Hematopoietic multipotent progenitor cell (in vitro differentiated cells): ENCODE results near the gene HOXA3. TPM values are rescaled to one million over a fixed set of nuclear protein-coding genes. Genes with fewer than 3 reads are reported as not detected.
A peak's percentile ranks its signal among the peaks of the same experiment; 100 is the strongest.

Source experiments
- DNase-seq, 3 donors: peaks; one replicate each; pipeline ENCODE4 v3.0.0-alpha.2; 2011 to 2015; ENCODE audit warnings: low read depth in 2 of 3, low spot score in 2 of 3
- total RNA-seq: library from RNA; depleted of rRNA; stranded (reverse); fragments of >200 nt; gene quantifications from one replicate; pipeline ENCODE4 v1.2.3, GENCODE V29; 2012

The HOXA3 gene
- total RNA-seq, 1 donor, result 14.3 TPM

GRCh38 chr7:27189997-27190748, 37.8 kb upstream of the HOXA3 start:
- DNase-seq, result no peak

DNA sequence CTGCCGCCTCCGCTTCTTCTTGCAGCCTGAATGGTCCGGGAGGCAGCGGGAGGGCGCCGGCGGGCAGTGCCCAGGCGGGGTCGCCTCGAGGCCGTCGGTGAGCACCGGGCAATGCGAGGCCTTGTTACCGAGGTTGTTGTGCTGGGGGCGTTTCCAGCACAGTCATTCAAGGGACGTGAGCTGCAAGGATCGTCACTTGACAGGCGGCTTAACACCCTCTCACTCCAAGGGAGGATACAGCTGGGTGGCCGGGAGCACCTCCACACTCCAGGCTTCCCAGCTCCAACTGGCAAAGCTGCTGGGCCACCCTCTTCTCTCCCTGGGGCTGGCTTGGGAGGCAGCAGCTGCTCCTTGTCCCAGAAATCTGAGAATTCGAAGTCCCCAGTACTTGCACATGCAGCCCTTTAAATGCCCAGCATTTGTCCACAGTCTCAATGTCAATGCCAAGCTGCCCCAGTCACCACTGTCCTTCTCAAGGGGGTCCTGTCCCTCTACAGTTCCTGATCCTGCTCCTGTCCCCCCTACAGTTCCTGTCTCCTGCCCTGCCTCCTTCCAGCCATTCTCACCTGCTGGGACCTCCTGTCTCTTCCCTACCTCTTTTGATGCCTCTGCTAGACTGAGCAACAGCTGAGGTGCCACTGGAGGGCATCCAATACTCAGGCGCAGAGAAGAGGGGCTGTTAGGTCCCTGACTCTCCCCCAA, 37.1 kb upstream of the HOXA3 start:
- no peak for DNase-seq

DNA sequence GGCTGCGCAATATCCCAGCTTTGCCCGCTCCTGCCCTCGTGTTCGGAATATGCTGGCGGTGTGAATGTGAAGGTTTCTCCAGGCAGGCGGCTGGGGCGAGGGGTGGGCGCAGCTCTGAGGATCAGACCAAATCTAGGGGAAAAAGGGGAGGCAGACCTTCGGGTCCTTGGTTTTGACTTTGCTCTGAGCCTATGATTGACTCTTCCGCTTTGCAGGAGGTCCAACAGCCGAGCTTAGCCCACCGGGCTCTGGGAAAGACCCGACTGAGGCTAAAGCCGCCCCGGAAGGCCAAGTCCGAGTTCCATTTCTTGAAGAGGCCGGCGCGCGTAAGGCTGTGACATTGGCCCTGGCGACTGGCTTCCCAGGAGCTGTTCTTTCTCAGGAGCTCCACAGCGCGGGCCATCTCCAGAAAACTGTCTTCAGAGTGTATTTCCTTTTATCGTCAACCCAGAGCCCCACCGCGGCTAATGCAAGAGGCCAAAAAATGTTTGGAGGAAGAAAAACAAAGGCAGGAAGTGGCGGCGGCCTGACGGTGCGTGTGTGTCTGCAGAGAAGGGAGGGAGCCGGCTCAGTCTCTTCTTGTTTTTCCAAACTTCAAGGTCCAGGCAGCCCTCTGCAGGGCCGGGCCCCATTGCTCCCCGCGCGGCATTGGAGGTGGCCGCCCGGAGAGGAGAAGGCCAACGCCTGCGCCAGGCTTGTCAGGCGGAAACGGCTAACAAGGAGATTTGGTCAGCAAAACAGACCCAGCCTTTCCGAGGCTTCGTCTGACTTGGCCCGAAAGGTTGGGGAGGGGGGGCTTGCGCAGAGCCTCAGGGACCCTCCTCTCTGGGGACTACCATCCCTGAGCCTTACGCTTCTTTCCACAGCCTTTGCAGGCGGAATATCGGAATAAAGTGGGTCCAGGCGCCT, 36.3 kb upstream of the HOXA3 start:
- peak in 1 of 3 donors; percentile 31 for DNase-seq

- peak in 1 of 3 donors; percentile 24 for DNase-seq
These were observed 35.3 kb upstream of the HOXA3 start for GRCh38 chr7:27187475-27188385.

DNA sequence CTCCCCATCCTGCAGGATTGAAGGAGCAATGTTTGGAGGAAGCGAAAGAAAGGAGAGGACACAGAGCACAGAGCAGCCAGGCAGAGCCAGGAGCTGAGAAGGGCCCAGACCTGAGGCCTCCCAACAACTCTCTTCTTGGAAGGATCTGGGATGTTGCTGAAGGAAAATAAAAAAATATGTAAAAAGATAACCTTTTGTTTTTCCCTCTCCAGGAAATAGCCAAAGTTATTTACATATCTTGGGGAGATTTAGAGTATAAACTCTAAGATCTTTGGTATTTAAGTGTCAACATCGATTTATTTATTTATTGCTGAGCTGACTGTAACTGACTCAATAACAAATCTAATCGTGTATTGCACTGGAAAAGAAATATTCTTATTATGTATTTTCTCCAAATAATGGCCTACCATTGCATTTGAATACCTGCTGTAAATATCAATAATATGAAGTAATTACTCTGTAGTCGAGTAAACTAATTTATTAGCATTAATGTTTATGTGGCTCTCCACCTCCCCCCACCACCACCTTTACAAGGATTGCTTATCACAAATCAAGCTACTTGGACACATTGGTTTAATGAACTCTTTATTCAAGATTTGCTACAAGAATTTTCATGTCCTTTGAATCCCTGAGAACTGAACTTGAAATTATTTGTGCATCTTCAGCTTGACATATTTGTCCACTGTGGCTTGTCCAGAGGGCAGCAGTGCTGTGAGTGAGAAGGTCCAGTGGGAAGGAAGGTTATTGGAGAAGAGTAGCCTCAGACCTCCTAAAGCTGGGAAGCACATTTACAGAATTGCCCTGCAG, 34.5 kb upstream of the HOXA3 start:
- DNase-seq, result no peak

- DNase-seq, result peak in 1 of 3 donors; percentile 22
These were observed 33.7 kb upstream of the HOXA3 start for GRCh38 chr7:27185854-27186667.

- DNase-seq, result peak in 1 of 3 donors; percentile 38
These were observed 32.9 kb upstream of the HOXA3 start, which contains the start of gene HOXA11 for GRCh38 chr7:27185013-27185853. HOXA11 (minus strand) TSS chr7:27185232; CDS start chr7:27185144, 88 bp downstream.

DNA sequence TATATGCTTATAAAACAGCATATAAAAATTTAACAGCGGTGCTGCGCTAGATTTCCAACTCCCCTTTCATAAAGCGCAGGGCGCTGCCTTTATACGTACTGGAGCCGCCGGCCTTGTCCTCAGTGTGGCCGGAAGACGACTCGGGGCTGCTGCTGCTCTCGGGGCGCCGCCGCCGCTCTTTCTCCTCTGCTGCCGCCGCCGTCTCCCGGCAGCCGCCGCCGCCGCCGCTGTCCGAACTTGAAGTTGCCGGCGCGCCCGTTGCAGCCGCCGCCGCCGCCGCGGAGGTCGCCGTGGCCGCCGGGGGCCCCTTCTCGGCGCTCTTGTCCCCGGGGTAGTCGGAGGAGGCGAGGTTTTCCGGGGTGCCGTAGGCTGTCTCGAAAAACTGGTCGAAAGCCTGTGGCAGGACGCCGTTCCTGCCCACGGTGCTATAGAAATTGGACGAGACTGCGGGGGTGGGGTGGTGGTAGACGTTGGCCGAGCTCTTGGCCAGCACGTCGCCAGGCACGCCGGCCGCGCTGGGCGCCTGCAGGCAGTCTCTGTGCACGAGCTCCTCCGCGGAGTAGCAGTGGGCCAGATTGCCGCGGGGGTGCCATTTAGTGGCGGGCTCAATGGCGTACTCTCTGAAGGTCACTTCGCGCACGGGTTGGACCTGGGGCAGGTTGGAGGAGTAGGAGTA, 32.1 kb upstream of the HOXA3 start:
- DNase-seq, result peak in 1 of 3 donors; percentile 52

DNA sequence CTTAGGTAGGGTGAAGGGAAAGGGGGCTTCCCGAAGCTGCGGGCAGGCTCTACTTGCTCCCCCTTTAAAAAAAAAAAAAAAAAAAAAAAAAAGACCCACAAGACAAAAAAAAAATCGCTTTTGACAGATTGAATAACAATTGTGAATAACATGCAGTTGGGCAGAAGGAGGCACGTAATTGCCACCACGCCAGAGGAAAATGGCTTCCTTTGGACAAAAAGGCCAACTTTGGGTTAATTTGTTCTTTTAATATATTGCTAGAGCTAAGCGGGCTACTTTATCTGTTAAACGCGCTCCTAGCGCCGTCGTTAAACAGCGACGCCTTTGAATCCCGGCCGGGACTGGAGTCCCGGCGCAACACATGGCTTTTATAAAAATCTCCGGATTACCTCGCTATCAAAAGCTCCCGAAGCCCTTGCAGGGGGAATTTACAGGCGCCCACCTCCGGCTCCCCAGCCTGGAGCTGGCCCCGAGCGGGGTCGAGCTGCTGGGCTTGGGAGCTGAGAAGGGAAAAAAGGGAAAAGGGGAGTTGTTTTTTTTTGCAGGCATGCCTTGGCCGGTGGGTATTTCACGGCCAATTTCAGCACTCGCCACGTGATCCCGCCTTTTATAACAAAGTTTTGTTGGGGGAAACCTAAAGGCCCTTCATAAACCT, 31.4 kb upstream of the HOXA3 start:
- peak in 1 of 3 donors; percentile 37 for DNase-seq

GRCh38 chr7:27182861-27183681, 30.7 kb upstream of the HOXA3 start:
- peak in 1 of 3 donors; percentile 20 for DNase-seq

GRCh38 chr7:27182285-27182841, 30.0 kb upstream of the HOXA3 start:
- DNase-seq, result no peak

GRCh38 chr7:27181795-27182275, 29.5 kb upstream of the HOXA3 start:
- DNase-seq, result no peak

DNA sequence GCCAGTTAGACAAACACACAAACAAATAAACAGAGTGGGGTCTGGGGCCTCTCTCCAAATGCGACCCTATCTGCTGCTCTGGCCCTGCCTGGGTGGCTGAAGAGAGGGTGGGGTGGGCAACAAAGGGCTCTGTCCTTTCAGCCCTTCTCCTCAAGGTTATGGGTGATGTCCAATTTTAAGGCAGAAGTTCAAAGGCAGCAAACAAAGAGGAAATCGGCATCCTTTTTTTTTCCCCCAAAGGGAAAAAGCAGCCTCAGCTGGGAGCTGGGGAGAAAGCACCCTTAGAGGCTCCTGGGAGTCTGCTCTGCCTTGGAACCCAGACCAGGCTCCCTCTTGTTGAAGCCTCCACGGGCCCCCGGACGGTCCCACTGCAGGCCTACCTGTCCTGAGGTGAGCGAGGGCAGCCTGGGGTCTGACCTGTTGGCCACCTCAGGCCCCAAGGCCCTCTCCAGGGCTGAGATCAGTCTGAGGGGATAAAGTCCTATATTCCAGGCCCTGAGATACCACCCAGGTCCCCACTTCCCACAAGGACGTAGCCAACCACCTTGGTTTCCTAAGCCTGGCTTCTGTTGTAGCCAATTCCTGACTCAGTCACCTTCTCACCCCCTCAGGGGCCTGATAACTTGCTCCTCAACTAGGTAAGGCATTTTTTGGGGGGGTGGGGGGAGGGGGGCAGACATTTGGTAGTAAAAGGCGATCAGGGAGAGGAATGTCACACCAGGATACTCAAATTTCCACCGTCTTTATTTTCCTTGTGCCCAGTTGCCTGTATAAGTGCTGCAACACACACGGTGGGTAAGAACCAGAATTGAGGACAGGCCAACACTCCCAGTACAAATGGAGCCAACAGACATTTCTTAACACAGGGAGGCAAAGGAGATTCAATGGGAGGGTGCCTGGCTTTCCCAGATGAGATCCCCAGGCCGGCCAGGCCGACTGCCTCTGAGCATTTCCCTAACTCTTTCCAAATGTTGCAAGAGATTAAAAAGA, 28.3 kb upstream of the HOXA3 start:
- no peak for DNase-seq
